K562 treated with DMSO at 1 percent for 24 hours (cell line): ENCODE results near the gene COBLL1. TPM values are rescaled to one million over a fixed set of nuclear protein-coding genes. Genes with fewer than 3 reads are reported as not detected.

Experiments
- total RNA-seq: library from RNA; unstranded; fragments of 300-600 nt; gene quantifications from 2 replicates; pipeline ENCODE4 v1.2.3, GENCODE V29; 2022; ENCODE audit warnings: low read depth; ENCODE audit not compliant: insufficient read depth

Gene COBLL1
- total RNA-seq = 0.96 and 1.9 TPM in 2 replicates

GRCh38 chr2:164841719-164842623 lies at the start of gene COBLL1:
Gene COBLL1 (minus strand): TSS chr2:164841823. CDS start chr2:164841196, 627 bp downstream.

Other genes starting within 250 kb of the COBLL1 start
- gene GRB14, start 220.3 kb downstream of the COBLL1 start, total RNA-seq = not detected in 2 replicates
- gene SLC38A11, start 113.7 kb upstream of the COBLL1 start, total RNA-seq = not detected in 2 replicates